Mononuclear cell (primary cell): ENCODE results near the gene FBXO38. TPM values are rescaled to one million over a fixed set of nuclear protein-coding genes. Genes with fewer than 3 reads are reported as not detected.
"Not testable (repeated sequence)": the region's sequence is repeated elsewhere in the genome, so short reads cannot be mapped to it uniquely, and the experiment has no call there.

Experiments
- H3K27me3 ChIP-seq: 2 replicates; pipeline ENCODE4 v1.6.0; 2011; ENCODE audit warnings: low read length, control low read depth; ENCODE audit not compliant: insufficient read depth
- H3K4me1 ChIP-seq: 2 replicates; pipeline ENCODE4 v1.5.1; 2011; ENCODE audit warnings: mild to moderate bottlenecking, low read length, control low read depth; ENCODE audit not compliant: insufficient read depth
- H3K4me3 ChIP-seq: 2 replicates; pipeline ENCODE4 v1.5.1; 2011; ENCODE audit warnings: mild to moderate bottlenecking, low read length, moderate library complexity
- H3K9me3 ChIP-seq: 2 replicates; pipeline ENCODE4 v1.5.1; 2011; ENCODE audit warnings: low read depth, mild to moderate bottlenecking, control low read depth, low read length
- total RNA-seq: library from RNA; depleted of rRNA; stranded (reverse); fragments of >200 nt; gene quantifications from one replicate; pipeline ENCODE4 v1.2.3, GENCODE V29; 2012

Gene FBXO38
- total RNA-seq, 1 donor, result 76.3 TPM

DNA sequence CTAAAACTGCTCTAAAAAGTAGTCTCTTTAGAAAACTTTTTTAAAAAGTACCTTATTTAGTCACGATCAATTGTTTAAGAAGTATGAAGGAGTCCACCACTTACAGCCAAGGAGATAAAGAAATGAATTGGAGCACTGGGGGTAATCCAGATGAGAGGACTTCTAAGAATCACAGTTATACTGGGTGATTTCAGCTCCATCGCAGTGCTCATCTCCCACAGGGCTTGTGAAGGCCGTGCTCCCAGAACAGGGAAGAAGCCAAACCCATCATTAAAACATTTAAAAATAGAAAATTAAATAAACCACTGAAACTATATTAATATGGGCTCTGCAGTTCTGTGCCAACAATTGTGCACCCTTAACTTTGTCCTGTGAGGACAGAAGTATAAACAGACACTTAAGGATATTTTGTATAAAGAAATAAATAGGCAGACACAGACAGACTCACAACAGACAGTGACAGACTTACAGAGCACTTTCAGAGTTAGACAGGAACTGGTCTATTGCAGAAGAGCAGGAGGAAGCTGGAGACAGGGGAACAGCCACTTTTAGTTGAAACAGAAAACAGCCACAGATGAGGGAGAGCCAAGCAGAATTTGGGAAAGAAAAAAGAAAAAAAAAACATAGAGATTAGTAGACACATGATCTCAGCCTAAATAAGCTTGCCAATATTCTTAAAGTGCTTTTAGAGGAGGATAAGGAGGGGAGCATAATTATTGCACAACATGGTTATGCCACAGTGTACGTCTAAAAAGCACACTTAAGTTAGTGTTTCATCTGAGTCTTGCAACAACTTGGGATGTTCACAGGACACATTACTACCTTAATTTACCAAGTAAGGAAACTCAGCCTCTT lies 81.8 kb downstream of the FBXO38 start:
- H3K9me3 ChIP-seq, result no peaks in the 10 kb centered on the region
- no peaks in the 10 kb centered on the region for H3K27me3 ChIP-seq
- no peak overlapping the region for H3K4me3 ChIP-seq
- H3K4me1 ChIP-seq, result peaks cover 8% of the 10 kb centered on the region

DNA sequence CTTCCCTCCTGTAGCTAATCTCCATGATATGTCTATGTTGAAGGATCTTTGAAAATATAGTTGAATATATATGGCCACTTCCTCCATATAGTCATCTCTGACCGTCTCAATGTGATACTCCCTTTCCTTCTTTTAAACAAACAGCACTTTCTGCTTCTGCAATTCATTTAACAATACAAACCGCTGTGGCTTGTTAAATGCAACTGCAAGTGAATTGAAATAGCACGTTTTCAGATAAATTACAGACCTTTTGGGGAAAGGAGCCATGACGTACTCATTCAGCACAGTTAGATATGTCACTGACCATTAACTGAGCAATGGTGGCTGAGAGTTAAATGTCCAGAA lies 82.5 kb downstream of the FBXO38 start:
- Histone ChIP-seq H3K4me3 (no peak overlapping the region), H3K27me3 (no peaks in the 10 kb centered on the region), H3K9me3 (no peaks in the 10 kb centered on the region), H3K4me1 (peaks cover 8% of the 10 kb centered on the region)

DNA sequence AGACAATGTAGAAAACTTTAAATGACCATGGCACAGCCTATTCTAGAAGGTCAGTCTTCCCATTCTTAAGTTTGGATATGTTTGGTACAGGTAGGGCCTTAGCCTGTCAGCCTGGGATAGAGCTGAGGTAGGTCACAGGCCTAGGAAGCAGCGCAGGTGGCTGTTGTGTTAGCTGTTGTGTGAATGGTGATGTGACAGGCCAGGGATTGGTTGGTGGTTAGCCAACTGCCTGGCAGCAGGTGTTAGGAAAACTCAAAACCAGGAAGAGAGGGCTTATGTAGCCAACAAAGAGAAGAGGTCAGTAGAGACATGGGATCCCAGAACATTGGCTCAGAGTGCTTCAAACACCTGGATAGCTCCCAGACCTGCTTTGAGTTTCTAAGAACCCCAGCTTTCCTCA lies 84.2 kb downstream of the FBXO38 start:
- Histone ChIP-seq H3K4me3 (no peak overlapping the region), H3K9me3 (no peaks in the 10 kb centered on the region), H3K27me3 (no peaks in the 10 kb centered on the region), H3K4me1 (peaks cover 8% of the 10 kb centered on the region)

DNA sequence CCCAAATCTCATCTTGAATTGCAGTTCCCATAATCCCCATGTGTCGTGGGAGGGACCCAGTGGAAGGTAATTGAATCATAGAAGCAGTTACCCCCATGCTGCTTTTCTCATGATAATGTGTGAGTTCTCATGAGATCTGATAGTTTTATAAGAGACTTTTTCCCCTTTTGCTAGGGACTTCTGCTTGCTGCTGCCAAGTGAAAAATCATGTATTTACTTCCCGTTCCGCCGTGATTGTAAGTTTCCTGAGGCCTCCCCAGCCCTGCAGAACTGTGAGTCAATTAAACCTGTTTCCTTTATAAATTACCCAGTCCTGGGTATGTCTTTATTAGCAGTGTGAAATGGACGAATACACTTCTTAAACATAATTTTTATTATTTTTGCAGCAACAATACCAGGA lies 85.0 kb downstream of the FBXO38 start:
- H3K4me1 ChIP-seq, H3K27me3 ChIP-seq, H3K4me3 ChIP-seq: not testable (repeated sequence)

DNA sequence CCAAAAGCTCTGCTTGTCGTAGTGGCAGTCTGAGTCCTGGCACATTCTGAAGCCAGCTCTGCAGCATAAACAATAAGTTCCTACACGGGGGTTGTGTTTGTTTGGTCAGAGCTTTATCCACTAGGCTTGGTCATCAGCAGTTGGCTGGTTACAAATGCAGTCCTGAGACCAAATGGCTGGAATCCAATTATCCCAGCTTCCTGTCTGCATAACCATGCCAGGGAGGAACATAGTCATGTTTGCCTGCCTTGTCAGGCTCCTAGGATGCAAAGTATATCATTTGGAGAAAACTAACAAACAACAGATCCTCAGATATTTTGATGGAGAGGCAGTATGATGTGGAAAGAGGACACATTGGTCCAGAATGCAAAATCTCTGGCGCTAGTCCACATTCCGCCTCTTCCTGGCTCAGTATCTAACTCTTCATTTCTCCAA lies 85.8 kb downstream of the FBXO38 start:
- H3K4me1 ChIP-seq, result peaks cover 8% of the 10 kb centered on the region
- no peak overlapping the region for H3K4me3 ChIP-seq
- H3K27me3 ChIP-seq, result no peaks in the 10 kb centered on the region
- H3K9me3 ChIP-seq, result no peaks in the 10 kb centered on the region

More for the DNA sequence above, 85.0 kb downstream of the FBXO38 start:
- not testable (repeated sequence) for H3K9me3 ChIP-seq

DNA sequence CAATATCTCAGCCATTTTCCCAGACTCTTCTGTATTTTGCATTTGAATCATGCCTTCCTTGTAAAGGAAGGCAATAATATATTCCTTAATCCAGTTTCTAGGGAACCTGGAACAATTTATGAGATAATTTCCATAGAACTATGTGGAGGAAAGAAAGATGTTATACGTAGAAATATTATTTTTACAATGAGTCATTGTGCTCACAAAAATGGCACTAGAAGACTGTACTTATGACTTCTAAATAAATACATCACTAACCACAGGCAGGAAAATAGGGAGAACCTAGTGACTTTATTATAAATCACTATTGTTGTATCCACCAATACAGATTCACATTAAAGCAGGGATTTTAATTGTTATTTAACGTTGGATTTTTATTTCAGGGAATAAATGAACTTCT lies 87.6 kb downstream of the FBXO38 start:
- no peak overlapping the region for H3K4me3 ChIP-seq
- no peaks in the 10 kb centered on the region for H3K9me3 ChIP-seq
- no peaks in the 10 kb centered on the region for H3K4me1 ChIP-seq
- no peaks in the 10 kb centered on the region for H3K27me3 ChIP-seq

DNA sequence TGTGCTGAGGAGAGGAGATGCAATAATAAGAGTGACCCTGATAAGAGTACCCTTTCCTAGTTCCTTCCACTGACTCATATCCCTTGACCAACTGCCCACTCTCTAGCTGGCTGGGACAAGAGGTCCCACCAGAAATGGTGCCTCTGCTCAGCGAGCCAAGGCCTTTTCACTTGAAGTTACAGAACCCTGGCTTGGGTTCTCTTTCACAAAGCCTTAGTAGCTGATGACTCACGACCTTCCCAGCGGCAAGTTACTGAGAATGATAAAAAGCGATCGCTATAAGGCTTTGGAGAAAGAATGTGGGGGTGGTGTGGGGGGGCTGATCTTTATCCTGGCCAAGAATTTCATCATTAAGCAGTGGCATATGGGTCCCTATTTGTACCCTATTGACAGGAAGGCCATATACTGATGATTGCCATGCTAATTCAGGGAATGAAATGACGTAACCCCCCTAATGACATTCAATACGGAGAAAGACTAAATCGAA lies 90.3 kb downstream of the FBXO38 start:
- Histone ChIP-seq H3K4me1 (no peaks in the 10 kb centered on the region), H3K4me3 (no peak overlapping the region), H3K27me3 (peaks cover 2% of the 10 kb centered on the region), H3K9me3 (no peaks in the 10 kb centered on the region)

DNA sequence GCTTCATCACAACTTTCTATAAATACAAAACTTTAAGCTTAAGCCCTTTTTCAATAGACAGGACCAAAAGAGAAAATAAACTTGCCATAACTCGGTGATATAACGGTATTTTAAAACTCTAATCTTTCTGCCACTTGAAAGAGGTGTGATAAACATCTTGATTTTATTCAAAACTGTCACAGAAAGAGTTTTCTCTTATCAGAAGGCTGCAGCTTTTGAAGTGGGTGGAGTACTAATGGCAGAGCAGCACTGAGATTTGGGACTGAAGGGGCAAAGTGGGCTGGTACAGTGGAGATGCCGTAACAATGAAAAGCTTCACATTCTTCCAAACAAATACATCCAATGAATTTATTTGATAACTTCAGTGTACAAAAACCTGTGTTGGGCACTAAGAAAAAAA lies 92.5 kb downstream of the FBXO38 start:
- Histone ChIP-seq H3K4me1 (no peaks in the 10 kb centered on the region), H3K4me3 (no peak overlapping the region), H3K27me3 (peaks cover 2% of the 10 kb centered on the region), H3K9me3 (no peaks in the 10 kb centered on the region)

DNA sequence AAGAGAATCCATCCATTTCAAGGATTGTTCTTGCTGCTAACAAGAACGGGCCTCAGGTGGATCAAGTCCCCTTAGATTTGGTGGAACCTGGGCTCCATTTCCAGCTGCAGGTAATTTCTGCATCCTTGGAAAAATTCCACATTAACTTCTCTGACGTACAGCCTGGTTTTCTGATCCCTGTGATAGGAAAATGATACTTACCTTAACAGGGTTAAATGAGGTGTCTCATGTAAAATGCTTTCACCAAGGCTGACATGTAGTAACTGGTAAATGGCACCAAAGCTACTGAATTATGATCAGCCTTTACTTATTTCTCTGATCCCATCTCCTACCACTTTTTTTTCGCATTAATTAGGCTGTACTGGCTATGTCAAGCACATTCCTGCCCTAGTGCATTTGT lies 93.7 kb downstream of the FBXO38 start:
- no peaks in the 10 kb centered on the region for H3K4me1 ChIP-seq
- H3K27me3 ChIP-seq, result peaks cover 2% of the 10 kb centered on the region
- H3K4me3 ChIP-seq, result no peak overlapping the region
- no peaks in the 10 kb centered on the region for H3K9me3 ChIP-seq

DNA sequence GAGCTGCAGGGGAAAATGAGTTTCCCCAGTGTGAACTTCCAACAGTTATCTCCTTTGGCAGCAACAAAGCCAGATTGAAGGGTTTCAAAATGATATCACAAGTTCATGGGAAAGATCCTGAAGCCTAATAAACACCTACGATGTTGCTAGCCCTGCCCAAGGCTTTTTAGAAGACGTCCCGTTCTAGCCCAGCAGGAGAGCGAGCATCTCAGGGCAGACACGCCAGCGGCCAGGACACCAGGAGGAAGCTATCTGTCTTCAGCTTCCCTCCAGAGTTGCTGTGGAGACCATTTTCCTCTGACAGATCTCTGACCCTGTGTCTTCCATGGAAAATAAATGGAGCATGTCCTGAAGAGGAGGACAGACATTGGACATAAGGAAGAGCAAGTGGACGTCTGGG lies 98.4 kb downstream of the FBXO38 start:
- H3K9me3 ChIP-seq, result no peaks in the 10 kb centered on the region
- H3K4me3 ChIP-seq, result no peak overlapping the region
- no peaks in the 10 kb centered on the region for H3K4me1 ChIP-seq
- H3K27me3 ChIP-seq, result peaks cover 8% of the 10 kb centered on the region

DNA sequence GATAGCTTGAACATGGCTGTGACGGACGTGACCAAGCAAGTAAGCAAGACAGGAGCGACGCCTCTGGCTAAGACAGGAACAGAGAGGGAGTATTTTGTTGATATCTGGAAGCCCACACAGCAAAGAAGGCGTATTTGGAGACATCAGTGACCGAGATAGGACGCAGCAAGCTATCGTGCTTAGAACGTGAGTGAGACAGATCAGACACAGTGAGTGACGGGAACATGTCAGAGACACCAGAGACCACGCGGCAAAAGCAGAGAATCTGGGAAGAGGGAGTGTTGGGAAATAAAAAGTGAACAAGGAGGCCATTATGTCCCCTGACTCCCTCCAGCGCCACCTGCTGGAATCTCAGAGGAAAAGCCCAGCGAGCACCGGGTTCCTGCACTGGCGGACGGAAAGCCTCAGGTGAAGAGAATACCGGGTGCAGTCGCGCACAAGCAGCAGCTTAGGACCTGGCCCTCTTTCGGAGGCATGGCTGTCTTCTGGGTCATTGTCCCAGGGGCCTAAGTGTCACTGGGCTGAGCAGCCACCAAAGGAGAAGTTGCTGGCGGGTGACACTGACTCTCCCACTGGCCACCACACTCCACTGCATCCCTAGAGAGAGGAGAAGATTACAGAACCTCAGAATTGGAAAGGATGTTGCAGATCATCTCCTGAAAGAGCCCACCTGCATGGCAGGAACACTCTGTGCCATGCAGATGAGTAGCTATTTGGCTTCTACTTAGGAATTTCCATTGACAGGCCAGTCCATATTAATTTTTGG lies 99.1 kb downstream of the FBXO38 start:
- Histone ChIP-seq H3K4me3 (no peak overlapping the region), H3K9me3 (no peaks in the 10 kb centered on the region), H3K4me1 (no peaks in the 10 kb centered on the region), H3K27me3 (peaks cover 11% of the 10 kb centered on the region)

DNA sequence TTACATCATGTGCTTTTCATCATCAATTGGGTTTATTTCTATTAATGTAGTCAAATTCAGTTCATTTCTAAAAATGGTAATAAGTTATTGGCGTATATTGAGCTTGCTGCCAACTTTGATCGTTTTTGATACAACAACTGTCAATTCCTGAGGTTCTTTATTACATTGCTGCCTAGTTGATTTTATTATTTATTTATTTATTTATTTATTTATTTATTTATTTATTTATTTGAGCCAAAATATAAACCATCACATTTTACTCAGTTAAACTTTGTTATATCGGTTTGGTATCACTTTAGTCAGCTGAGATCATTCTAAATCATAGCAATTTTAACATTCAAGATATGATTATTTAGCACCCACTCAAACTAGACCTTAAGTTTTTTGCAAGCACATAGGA lies 100.0 kb downstream of the FBXO38 start:
- Histone ChIP-seq H3K9me3 (no peaks in the 10 kb centered on the region), H3K27me3 (peaks cover 14% of the 10 kb centered on the region), H3K4me3 (no peak overlapping the region), H3K4me1 (no peaks in the 10 kb centered on the region)

DNA sequence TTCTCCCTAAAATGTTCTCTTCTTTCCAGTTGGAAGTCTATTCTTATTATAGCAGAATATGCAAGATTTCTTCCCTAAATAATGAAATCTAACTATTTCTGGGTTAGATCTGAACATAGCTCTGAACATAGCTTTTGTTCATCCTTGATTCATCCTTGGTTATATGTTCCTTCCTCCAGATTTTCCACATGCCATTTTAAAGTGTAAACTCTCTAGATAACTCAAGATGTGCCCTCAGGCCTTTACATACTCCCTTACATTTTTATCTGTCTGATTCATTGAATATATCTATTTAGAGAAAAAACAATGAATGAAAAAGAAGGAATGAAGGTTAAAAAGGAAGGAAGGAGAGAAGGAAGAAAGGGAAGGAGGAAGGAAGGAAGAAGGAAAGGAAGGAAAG lies 100.9 kb downstream of the FBXO38 start:
- peaks cover 17% of the 10 kb centered on the region for H3K27me3 ChIP-seq
- no peak overlapping the region for H3K4me3 ChIP-seq
- no peaks in the 10 kb centered on the region for H3K9me3 ChIP-seq
- no peaks in the 10 kb centered on the region for H3K4me1 ChIP-seq

DNA sequence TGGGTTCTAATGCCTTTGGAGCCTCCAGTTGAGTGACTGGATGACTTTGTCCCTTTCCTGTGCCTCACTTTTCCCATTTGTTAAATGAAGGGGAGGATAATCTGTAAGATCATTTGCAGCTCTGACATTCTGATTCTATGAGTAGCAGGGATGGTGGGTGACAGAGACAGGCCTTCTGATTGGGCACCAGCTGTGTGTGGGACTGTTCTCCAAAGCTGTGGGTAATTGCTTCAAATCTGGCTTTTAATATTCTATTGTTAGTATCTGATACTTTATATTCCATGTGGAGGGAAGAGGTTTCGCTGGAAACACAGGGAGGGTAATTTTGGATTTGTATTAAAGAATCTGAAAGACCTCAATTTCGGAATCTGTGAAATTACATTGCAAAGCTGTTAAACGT lies 102.7 kb downstream of the FBXO38 start:
- no peaks in the 10 kb centered on the region for H3K4me1 ChIP-seq
- H3K9me3 ChIP-seq, result no peaks in the 10 kb centered on the region
- H3K27me3 ChIP-seq, result peaks cover 24% of the 10 kb centered on the region
- no peak overlapping the region for H3K4me3 ChIP-seq

DNA sequence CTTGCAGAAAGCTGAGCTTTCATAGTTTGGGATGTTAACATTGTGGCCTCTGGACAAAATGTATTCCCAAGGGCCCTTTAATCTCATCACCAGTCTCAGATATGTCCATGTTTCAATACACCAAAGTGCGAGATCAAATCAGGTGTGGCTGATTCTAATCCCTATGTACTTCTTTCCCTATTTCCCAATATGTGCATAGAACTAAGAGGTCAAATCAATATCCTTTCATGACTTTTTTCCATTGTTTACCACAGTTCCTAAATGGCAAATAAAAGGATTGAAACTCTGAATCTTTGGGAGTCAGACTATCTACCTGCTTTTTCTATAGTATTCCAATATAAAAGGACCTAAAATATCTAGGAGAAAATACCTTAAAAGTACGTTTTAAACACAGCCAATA lies 105.0 kb downstream of the FBXO38 start:
- no peaks in the 10 kb centered on the region for H3K9me3 ChIP-seq
- H3K27me3 ChIP-seq, result peaks cover 20% of the 10 kb centered on the region
- no peak overlapping the region for H3K4me3 ChIP-seq
- H3K4me1 ChIP-seq, result no peaks in the 10 kb centered on the region
